Natural killer cell (primary cell): ENCODE data around the gene RARB. TPM values are rescaled to one million over a fixed set of nuclear protein-coding genes. Genes with fewer than 3 reads are reported as not detected.

Experiments
- ATAC-seq, 3 donors: fragments of 150-1000 bp in 2 of 3; fragments of 200-7000 bp in 1 of 3; cut with Tn5 transposase; 1 replicate in 1 of 3; 2 replicates in 2 of 3; pipeline ENCODE4 v1.10.0; 2021; ENCODE audit warnings: mild to moderate bottlenecking in 2 of 3, moderate library complexity in 2 of 3
- DNase-seq, 2 donors: peaks; one replicate each; pipeline versions ENCODE4 v3.0.0 to v3.0.0-alpha.2; 2013 to 2021; ENCODE audit warnings: mixed read lengths in 1 of 2
- H3K27ac ChIP-seq: one replicate; pipeline ENCODE4 v1.5.1; 2013; ENCODE audit warnings: mild to moderate bottlenecking, low read length
- H3K27me3 ChIP-seq: one replicate; pipeline ENCODE4 v1.6.1; 2013; ENCODE audit warnings: low read length; ENCODE audit not compliant: control insufficient read depth, insufficient read depth
- H3K36me3 ChIP-seq: one replicate; pipeline ENCODE4 v1.6.1; 2013; ENCODE audit warnings: low read length; ENCODE audit not compliant: control insufficient read depth, insufficient read depth
- H3K4me1 ChIP-seq: one replicate; pipeline ENCODE4 v1.6.1; 2013; ENCODE audit warnings: low read length; ENCODE audit not compliant: control insufficient read depth, insufficient read depth
- H3K4me3 ChIP-seq: one replicate; pipeline ENCODE4 v1.5.1; 2013; ENCODE audit warnings: low read length
- H3K9me3 ChIP-seq: one replicate; pipeline ENCODE4 v1.6.1; 2013; ENCODE audit warnings: low read length; ENCODE audit not compliant: control insufficient read depth, insufficient read depth
- H3K27ac Mint-ChIP-seq, 2 donors: one replicate each; pipeline ENCODE4 v1.8.0; 2022; ENCODE audit warnings: mild to moderate bottlenecking in 2 of 2, mixed read lengths in 2 of 2, moderate library complexity in 1 of 2
- H3K27me3 Mint-ChIP-seq, 2 donors: one replicate each; pipeline ENCODE4 v1.8.0; 2022; ENCODE audit warnings: low read depth in 2 of 2, mixed read lengths in 2 of 2
- H3K36me3 Mint-ChIP-seq: one replicate; pipeline ENCODE4 v1.8.0; 2022; ENCODE audit warnings: mixed read lengths
- H3K4me1 Mint-ChIP-seq, 2 donors: one replicate each; pipeline ENCODE4 v1.8.0; 2022; ENCODE audit warnings: mixed read lengths in 2 of 2
- H3K4me3 Mint-ChIP-seq: one replicate; pipeline ENCODE4 v1.8.0; 2022; ENCODE audit warnings: mild to moderate bottlenecking, moderate library complexity, mixed read lengths
- H3K9me3 Mint-ChIP-seq, 2 donors: one replicate each; pipeline ENCODE4 v1.8.0; 2022; ENCODE audit warnings: mixed read lengths in 2 of 2
- CTCF ChIP-seq: fragments of 200-600 bp; IDR thresholded peaks from one replicate; pipeline ENCODE4 v1.8.0; 2022; ENCODE audit warnings: antibody characterized with exemption
- WGBS: methylation state at CpG from one replicate; pipeline ENCODE4 v1.1.7; 2013; ENCODE audit warnings: missing lambda C conversion rate; ENCODE audit not compliant: insufficient coverage; 5-methylcytosine and 5-hydroxymethylcytosine counted together
- intact Hi-C: fragments of 100-400 bp; cut with micrococcal nuclease; formaldehyde crosslinking; loops from one replicate; pipeline ENCODE4 v1.14.2; 2022
- total RNA-seq, 4 donors: library from RNA; stranded (reverse); fragments of 120-200 nt in 1 of 4; gene quantifications; one replicate each; pipeline versions ENCODE4 v1.2.3 to v1.2.4, GENCODE V29; 2013 to 2022

The RARB gene
- total RNA-seq, 3 donors from 2014 or later (not counting 1 experiment from before 2014, with no cell fraction given), result not detected

- H3K36me3 ChIP-seq, result no peaks in the 10 kb centered on the region
- H3K4me1 ChIP-seq, result no peaks in the 10 kb centered on the region
- ATAC-seq, result no peak
- intact Hi-C loops, result no loop called here
- no peak for TF ChIP-seq CTCF
- no CpG with 5 or more reads among the region's 1 CpG for WGBS
- Mint-ChIP-seq H3K27me3 (peaks cover 0 to 5% of the 10 kb centered on the region in 2 donors), H3K4me3 (no peak overlapping the region), H3K9me3 (no peaks in the 10 kb centered on the region), H3K27ac (no peak overlapping the region), H3K36me3 (no peaks in the 10 kb centered on the region), H3K4me1 (no peaks in the 10 kb centered on the region)
- no peak overlapping the region for H3K4me3 ChIP-seq
- no peak for DNase-seq
- no peaks in the 10 kb centered on the region for H3K9me3 ChIP-seq
- H3K27me3 ChIP-seq, result peaks cover 5% of the 10 kb centered on the region
- no peak overlapping the region for H3K27ac ChIP-seq
Measured at GRCh38 chr3:25563601-25564000, 135.5 kb downstream of the RARB start.

DNA sequence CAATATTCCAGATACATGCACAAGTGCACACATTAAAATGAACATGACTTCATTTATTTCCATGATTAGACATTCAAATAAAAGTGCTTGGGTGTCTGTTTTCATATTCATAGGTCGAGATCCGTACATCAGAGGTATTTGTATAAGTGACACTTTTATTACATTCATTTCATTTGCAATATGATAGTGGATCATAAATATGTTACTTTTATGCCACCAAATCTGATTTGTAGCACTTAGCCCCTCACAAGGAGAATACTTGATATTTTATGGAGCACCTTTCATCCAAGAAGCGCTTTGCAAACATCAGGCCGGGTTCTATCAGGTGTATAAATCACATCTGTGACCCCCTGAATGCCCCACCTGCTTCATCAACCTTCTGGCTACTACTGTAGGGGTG, 136.0 kb downstream of the RARB start:
- Histone ChIP-seq H3K27ac (no peak overlapping the region), H3K9me3 (no peaks in the 10 kb centered on the region), H3K4me3 (no peak overlapping the region), H3K36me3 (no peaks in the 10 kb centered on the region), H3K4me1 (no peaks in the 10 kb centered on the region), H3K27me3 (peaks cover 2% of the 10 kb centered on the region)
- intact Hi-C loops, result no loop called here
- DNase-seq (no peak), ATAC-seq (no peak)
- Mint-ChIP-seq H3K27me3 (peaks cover 0 to 5% of the 10 kb centered on the region in 2 donors), H3K4me1 (no peaks in the 10 kb centered on the region), H3K36me3 (no peaks in the 10 kb centered on the region), H3K27ac (no peak overlapping the region), H3K4me3 (no peak overlapping the region), H3K9me3 (no peaks in the 10 kb centered on the region)
- 92% methylated on average over 2 of the region's 4 CpGs for WGBS
- TF ChIP-seq CTCF, result no peak

DNA sequence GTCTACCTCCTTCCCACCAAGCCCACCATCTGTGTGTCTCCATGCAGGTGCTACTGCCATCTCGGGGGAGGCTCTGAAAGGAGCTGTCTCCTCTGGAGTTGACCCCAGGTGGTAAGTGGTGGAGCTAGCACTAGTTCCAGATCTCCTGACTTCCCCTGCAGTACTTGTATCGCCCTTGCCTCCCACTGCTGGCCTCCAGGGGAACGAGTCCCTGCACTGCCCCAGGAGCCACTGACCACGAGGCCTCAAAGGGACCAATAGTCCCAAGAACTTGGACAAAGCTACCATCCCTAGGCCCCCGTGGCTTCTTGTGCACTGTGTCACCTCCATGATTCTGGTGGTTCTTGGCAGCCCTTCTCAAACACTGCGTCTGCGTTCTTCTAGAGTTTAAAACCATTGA, 137.7 kb downstream of the RARB start:
- WGBS, result 80% methylated on average over 7 of the region's 7 CpGs
- TF ChIP-seq CTCF, result no peak
- no peak for ATAC-seq

GRCh38 chr3:25566358-25566920, 138.4 kb downstream of the RARB start:
- H3K27ac ChIP-seq, result no peak overlapping the region
- no peaks in the 10 kb centered on the region for H3K4me1 Mint-ChIP-seq
- no peaks in the 10 kb centered on the region for H3K36me3 ChIP-seq
- no peak overlapping the region for H3K4me3 Mint-ChIP-seq
- H3K4me3 ChIP-seq, result no peak overlapping the region
- no peaks in the 10 kb centered on the region for H3K27me3 ChIP-seq
- TF ChIP-seq CTCF, result no peak
- no peaks in the 10 kb centered on the region for H3K9me3 Mint-ChIP-seq
- no peaks in the 10 kb centered on the region for H3K4me1 ChIP-seq
- intact Hi-C loops, result no loop called here
- no peaks in the 10 kb centered on the region for H3K36me3 Mint-ChIP-seq
- peaks cover 0 to 3% of the 10 kb centered on the region in 2 donors for H3K27me3 Mint-ChIP-seq
- no peaks in the 10 kb centered on the region for H3K9me3 ChIP-seq
- DNase-seq, result no peak
- 79% methylated on average over 5 of the region's 5 CpGs for WGBS
- no peak for ATAC-seq
- no peak overlapping the region for H3K27ac Mint-ChIP-seq

More for the DNA sequence above, 137.7 kb downstream of the RARB start:
- Histone ChIP-seq H3K36me3 (no peaks in the 10 kb centered on the region), H3K27me3 (no peaks in the 10 kb centered on the region), H3K4me3 (no peak overlapping the region), H3K9me3 (no peaks in the 10 kb centered on the region), H3K27ac (no peak overlapping the region), H3K4me1 (no peaks in the 10 kb centered on the region)
- H3K4me1 Mint-ChIP-seq, result no peaks in the 10 kb centered on the region
- no peak for DNase-seq
- no peaks in the 10 kb centered on the region for H3K36me3 Mint-ChIP-seq
- no peak overlapping the region for H3K4me3 Mint-ChIP-seq
- intact Hi-C loops, result no loop called here
- H3K27me3 Mint-ChIP-seq, result peaks cover 0 to 5% of the 10 kb centered on the region in 2 donors
- no peaks in the 10 kb centered on the region for H3K9me3 Mint-ChIP-seq
- H3K27ac Mint-ChIP-seq, result no peak overlapping the region
